SK-N-SH treated with all-trans-retinoic acid at 6 μM for 48 hours (cell line): Measurements from ENCODE around the gene BMERB1.

Source experiments
- GLIS3 ChIP-seq: fragments of 250-450 bp; sonication (Bioruptor Pico); IDR thresholded peaks from 2 replicates; pipeline ENCODE4 v1.5.0; 2020; ENCODE audit warnings: mild to moderate bottlenecking, moderate library complexity
- ISL1 ChIP-seq: fragments of 250-450 bp; sonication (Bioruptor Pico); IDR thresholded peaks from 2 replicates; pipeline ENCODE4 v2.1.2; 2022; ENCODE audit warnings: mild to moderate bottlenecking, moderate library complexity
- RARB ChIP-seq: fragments of 250-450 bp; sonication (Bioruptor Pico); IDR thresholded peaks from 2 replicates; pipeline ENCODE4 v1.8.0; 2021; ENCODE audit warnings: mild to moderate bottlenecking, moderate library complexity
- TOX ChIP-seq: fragments of 250-450 bp; sonication (Bioruptor Pico); IDR thresholded peaks from 2 replicates; pipeline ENCODE4 v1.8.0; 2021; ENCODE audit warnings: mild to moderate bottlenecking, moderate library complexity, borderline replicate concordance
- TSHZ2 ChIP-seq: fragments of 250-450 bp; sonication (Bioruptor Pico); IDR thresholded peaks from 2 replicates; pipeline ENCODE4 v1.5.0; 2020; ENCODE audit warnings: mild to moderate bottlenecking, moderate library complexity
- ZC3H10 ChIP-seq: fragments of 250-450 bp; sonication (Bioruptor Pico); IDR thresholded peaks from 2 replicates; pipeline ENCODE4 v1.5.1; 2021; ENCODE audit warnings: mild to moderate bottlenecking, moderate library complexity
- ZFP30 ChIP-seq: fragments of 450-650 bp; formaldehyde crosslinking; IDR thresholded peaks from 2 replicates; pipeline ENCODE4 v1.5.0; 2022; ENCODE audit warnings: mild to moderate bottlenecking, moderate library complexity
- ZNF565 ChIP-seq: fragments of 450-650 bp; formaldehyde crosslinking; conservative IDR thresholded peaks from 2 replicates; pipeline ENCODE4 v1.5.0; 2020; ENCODE audit warnings: low read depth, mild to moderate bottlenecking, moderate library complexity

GRCh38 chr16:15464401-15465186 is 30.2 kb downstream of the BMERB1 start:
- TF ChIP-seq TSHZ2 (no peak), ZC3H10 (CRISPR knock-in tag) (no peak), RARB (CRISPR knock-in tag) (no peak), GLIS3 (CRISPR knock-in tag) (no peak), ZFP30 (CRISPR knock-in tag) (no peak), ISL1 (CRISPR knock-in tag) (no peak), TOX (CRISPR knock-in tag) (no peak), ZNF565 (no peak)
